Suppressor macrophage (primary cell): ENCODE measurements around the gene EID1.
"Not testable (repeated sequence)": the region's sequence is repeated elsewhere in the genome, so short reads cannot be mapped to it uniquely, and the experiment has no call there.

Source experiments
- DNase-seq, 4 experiments: peaks; one replicate each; pipeline ENCODE4 v3.0.0-alpha.2; 2020 to 2022
- total RNA-seq, 17 experiments: gene quantifications; one replicate each; lab custom pipeline; 2026; ENCODE audit warnings: mixed read lengths in 6 of 17, inconsistent platforms in 3 of 17; lab: John Stamatoyannopoulos, UW

Gene EID1
- total RNA-seq: 36.3 to 132 (median 80.1) reads per million in 17 experiments

- DNase-seq: peak; percentile 96 to 98 (median 97)
Measured at GRCh38 chr15:48877630-48878595, at the start of gene EID1. EID1 (plus strand) TSS chr15:48878134; CDS start chr15:48878177, 43 bp downstream.

GRCh38 chr15:48828471-48828870 lies 49.5 kb upstream of the EID1 start:
- DNase-seq: no peak

GRCh38 chr15:48828906-48829305 lies 49.0 kb upstream of the EID1 start:
- DNase-seq: no peak

GRCh38 chr15:48832648-48833047 lies 45.3 kb upstream of the EID1 start:
- DNase-seq: no peak

- DNase-seq: no peak
Measured at GRCh38 chr15:48833526-48834239, 44.3 kb upstream of the EID1 start.

- no peak for DNase-seq
Measured at GRCh38 chr15:48834756-48835155, 43.2 kb upstream of the EID1 start.

GRCh38 chr15:48842501-48842900 lies 35.4 kb upstream of the EID1 start:
- no peak for DNase-seq

- no peak for DNase-seq
Measured at GRCh38 chr15:48845123-48845522, 32.8 kb upstream of the EID1 start.

GRCh38 chr15:48850648-48851047 lies 27.3 kb upstream of the EID1 start:
- DNase-seq: no peak

GRCh38 chr15:48851956-48852355 lies 26.0 kb upstream of the EID1 start:
- DNase-seq: no peak

- DNase-seq: not testable (repeated sequence)
Measured at GRCh38 chr15:48854434-48854833, 23.5 kb upstream of the EID1 start.

GRCh38 chr15:48855501-48856440 lies 22.2 kb upstream of the EID1 start:
- peak in 1 of 4 experiments; percentile 5 for DNase-seq

- no peak for DNase-seq
Measured at GRCh38 chr15:48856942-48857341, 21.0 kb upstream of the EID1 start.

GRCh38 chr15:48858401-48858800 lies 19.5 kb upstream of the EID1 start:
- DNase-seq: no peak

GRCh38 chr15:48859426-48859825 lies 18.5 kb upstream of the EID1 start:
- DNase-seq: no peak

GRCh38 chr15:48861813-48862431 lies 16.0 kb upstream of the EID1 start:
- peak; percentile 48 to 84 (median 72) for DNase-seq

- DNase-seq: peak in 3 of 4 experiments; percentile 28 to 35 (median 31)
Measured at GRCh38 chr15:48862705-48863104, 15.2 kb upstream of the EID1 start.

GRCh38 chr15:48865370-48866079 lies 12.4 kb upstream of the EID1 start:
- DNase-seq: no peak

GRCh38 chr15:48866141-48866563 lies 11.8 kb upstream of the EID1 start:
- DNase-seq: no peak

- DNase-seq: no peak
Measured at GRCh38 chr15:48868023-48868422, 9.9 kb upstream of the EID1 start.

- no peak for DNase-seq
Measured at GRCh38 chr15:48868536-48868935, 9.4 kb upstream of the EID1 start.
